ENCODE results near the gene TRAPPC3. TPM values are rescaled to one million over a fixed set of nuclear protein-coding genes. Genes with fewer than 3 reads are reported as not detected.

The TRAPPC3 gene
- total and polyA plus RNA-seq, 9 of the 15 experiments (the other 6 are each of a cell fraction or from before 2014, with no cell fraction given): 20.6 to 141 (median 112) TPM

DNA sequence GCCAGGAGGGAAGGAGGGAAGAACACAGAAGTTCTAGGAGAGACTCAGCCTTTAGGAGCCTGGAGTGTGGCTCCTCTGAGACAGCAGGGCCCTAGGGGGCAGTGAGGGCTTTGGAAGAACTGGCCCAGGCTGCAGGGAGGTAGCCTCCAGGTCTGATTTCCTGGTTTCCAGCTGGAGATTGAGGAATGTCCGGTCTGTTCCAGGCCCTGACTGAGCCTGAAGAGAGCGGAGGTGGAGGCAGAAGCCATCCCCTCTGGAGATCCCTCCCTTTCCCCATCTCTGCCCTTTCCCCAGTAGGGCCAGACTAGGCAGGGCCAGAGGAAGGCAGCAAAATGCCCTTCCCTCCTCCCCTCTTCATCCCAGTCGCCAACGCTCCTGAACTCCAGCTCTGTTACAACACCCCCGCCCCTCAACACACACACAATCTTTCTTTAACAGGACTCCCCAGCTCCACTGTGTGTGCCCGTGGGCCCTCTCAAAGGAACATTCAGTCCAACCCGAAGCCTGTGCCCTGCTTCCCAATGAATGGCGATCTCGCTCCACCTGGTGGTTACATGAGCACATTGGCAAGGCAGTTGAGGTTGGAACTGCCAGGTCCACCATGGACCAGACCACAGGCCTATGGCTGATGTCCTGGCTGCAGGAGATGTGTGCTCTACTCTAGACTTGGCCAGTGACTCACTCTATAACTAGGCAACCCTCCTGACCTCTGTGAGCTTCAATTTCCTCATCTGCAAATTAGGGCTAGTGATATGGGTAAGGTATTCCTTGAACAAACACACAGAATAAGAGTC, 38.7 kb upstream of the TRAPPC3 start (continued):
- TF ChIP-seq, protein P1, sequence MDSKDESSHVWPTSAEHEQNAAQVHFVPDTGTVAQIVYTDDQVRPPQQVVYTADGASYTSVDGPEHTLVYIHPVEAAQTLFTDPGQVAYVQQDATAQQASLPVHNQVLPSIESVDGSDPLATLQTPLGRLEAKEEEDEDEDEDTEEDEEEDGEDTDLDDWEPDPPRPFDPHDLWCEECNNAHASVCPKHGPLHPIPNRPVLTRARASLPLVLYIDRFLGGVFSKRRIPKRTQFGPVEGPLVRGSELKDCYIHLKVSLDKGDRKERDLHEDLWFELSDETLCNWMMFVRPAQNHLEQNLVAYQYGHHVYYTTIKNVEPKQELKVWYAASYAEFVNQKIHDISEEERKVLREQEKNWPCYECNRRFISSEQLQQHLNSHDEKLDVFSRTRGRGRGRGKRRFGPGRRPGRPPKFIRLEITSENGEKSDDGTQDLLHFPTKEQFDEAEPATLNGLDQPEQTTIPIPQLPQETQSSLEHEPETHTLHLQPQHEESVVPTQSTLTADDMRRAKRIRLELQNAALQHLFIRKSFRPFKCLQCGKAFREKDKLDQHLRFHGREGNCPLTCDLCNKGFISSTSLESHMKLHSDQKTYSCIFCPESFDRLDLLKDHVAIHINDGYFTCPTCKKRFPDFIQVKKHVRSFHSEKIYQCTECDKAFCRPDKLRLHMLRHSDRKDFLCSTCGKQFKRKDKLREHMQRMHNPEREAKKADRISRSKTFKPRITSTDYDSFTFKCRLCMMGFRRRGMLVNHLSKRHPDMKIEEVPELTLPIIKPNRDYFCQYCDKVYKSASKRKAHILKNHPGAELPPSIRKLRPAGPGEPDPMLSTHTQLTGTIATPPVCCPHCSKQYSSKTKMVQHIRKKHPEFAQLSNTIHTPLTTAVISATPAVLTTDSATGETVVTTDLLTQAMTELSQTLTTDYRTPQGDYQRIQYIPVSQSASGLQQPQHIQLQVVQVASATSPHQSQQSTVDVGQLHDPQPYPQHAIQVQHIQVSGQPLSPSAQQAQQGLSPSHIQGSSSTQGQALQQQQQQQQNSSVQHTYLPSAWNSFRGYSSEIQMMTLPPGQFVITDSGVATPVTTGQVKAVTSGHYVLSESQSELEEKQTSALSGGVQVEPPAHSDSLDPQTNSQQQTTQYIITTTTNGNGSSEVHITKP (IDR thresholded peaks at IDR 0.05; ENCODE audit: partially characterized antibody): no peak
- TF ChIP-seq, protein P2, sequence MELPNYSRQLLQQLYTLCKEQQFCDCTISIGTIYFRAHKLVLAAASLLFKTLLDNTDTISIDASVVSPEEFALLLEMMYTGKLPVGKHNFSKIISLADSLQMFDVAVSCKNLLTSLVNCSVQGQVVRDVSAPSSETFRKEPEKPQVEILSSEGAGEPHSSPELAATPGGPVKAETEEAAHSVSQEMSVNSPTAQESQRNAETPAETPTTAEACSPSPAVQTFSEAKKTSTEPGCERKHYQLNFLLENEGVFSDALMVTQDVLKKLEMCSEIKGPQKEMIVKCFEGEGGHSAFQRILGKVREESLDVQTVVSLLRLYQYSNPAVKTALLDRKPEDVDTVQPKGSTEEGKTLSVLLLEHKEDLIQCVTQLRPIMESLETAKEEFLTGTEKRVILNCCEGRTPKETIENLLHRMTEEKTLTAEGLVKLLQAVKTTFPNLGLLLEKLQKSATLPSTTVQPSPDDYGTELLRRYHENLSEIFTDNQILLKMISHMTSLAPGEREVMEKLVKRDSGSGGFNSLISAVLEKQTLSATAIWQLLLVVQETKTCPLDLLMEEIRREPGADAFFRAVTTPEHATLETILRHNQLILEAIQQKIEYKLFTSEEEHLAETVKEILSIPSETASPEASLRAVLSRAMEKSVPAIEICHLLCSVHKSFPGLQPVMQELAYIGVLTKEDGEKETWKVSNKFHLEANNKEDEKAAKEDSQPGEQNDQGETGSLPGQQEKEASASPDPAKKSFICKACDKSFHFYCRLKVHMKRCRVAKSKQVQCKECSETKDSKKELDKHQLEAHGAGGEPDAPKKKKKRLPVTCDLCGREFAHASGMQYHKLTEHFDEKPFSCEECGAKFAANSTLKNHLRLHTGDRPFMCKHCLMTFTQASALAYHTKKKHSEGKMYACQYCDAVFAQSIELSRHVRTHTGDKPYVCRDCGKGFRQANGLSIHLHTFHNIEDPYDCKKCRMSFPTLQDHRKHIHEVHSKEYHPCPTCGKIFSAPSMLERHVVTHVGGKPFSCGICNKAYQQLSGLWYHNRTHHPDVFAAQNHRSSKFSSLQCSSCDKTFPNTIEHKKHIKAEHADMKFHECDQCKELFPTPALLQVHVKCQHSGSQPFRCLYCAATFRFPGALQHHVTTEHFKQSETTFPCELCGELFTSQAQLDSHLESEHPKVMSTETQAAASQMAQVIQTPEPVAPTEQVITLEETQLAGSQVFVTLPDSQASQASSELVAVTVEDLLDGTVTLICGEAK (IDR thresholded peaks at IDR 0.05): no peak
- TF ChIP-seq, protein P2 (CRISPR knock-in tag; IDR thresholded peaks at IDR 0.05): no peak
- no peak for TF ChIP-seq KLF16 (IDR thresholded peaks at IDR 0.05)
- TF ChIP-seq, protein P3, sequence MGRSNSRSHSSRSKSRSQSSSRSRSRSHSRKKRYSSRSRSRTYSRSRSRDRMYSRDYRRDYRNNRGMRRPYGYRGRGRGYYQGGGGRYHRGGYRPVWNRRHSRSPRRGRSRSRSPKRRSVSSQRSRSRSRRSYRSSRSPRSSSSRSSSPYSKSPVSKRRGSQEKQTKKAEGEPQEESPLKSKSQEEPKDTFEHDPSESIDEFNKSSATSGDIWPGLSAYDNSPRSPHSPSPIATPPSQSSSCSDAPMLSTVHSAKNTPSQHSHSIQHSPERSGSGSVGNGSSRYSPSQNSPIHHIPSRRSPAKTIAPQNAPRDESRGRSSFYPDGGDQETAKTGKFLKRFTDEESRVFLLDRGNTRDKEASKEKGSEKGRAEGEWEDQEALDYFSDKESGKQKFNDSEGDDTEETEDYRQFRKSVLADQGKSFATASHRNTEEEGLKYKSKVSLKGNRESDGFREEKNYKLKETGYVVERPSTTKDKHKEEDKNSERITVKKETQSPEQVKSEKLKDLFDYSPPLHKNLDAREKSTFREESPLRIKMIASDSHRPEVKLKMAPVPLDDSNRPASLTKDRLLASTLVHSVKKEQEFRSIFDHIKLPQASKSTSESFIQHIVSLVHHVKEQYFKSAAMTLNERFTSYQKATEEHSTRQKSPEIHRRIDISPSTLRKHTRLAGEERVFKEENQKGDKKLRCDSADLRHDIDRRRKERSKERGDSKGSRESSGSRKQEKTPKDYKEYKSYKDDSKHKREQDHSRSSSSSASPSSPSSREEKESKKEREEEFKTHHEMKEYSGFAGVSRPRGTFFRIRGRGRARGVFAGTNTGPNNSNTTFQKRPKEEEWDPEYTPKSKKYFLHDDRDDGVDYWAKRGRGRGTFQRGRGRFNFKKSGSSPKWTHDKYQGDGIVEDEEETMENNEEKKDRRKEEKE (IDR thresholded peaks at IDR 0.05; ENCODE audit: borderline replicate concordance in 1 of 2, control insufficient read depth in 1 of 2, low read depth in 2 of 2, low read length in 1 of 2): no peak
- peak; percentile 46; the same call in 1 of the 2 replicates for TF ChIP-seq ZNF24 (IDR thresholded peaks at IDR 0.05)
- peak; percentile 72 for TF ChIP-seq EHMT2 (IDR thresholded peaks at IDR 0.05)
- TF ChIP-seq, protein P4, sequence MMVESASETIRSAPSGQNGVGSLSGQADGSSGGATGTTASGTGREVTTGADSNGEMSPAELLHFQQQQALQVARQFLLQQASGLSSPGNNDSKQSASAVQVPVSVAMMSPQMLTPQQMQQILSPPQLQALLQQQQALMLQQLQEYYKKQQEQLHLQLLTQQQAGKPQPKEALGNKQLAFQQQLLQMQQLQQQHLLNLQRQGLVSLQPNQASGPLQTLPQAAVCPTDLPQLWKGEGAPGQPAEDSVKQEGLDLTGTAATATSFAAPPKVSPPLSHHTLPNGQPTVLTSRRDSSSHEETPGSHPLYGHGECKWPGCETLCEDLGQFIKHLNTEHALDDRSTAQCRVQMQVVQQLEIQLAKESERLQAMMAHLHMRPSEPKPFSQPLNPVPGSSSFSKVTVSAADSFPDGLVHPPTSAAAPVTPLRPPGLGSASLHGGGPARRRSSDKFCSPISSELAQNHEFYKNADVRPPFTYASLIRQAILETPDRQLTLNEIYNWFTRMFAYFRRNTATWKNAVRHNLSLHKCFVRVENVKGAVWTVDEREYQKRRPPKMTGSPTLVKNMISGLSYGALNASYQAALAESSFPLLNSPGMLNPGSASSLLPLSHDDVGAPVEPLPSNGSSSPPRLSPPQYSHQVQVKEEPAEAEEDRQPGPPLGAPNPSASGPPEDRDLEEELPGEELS (CRISPR knock-in tag; IDR thresholded peaks at IDR 0.05; ENCODE audit: borderline replicate concordance): no peak

Data from K562 (cell line).